Fibroblast of peridontal ligament (primary cell): ENCODE data around the gene PSME1.

Experiments used
- DNase-seq: peaks from one replicate; pipeline ENCODE4 v3.0.0-alpha.2; 2010; ENCODE audit errors: extremely low read depth

PSME1 gene

DNA sequence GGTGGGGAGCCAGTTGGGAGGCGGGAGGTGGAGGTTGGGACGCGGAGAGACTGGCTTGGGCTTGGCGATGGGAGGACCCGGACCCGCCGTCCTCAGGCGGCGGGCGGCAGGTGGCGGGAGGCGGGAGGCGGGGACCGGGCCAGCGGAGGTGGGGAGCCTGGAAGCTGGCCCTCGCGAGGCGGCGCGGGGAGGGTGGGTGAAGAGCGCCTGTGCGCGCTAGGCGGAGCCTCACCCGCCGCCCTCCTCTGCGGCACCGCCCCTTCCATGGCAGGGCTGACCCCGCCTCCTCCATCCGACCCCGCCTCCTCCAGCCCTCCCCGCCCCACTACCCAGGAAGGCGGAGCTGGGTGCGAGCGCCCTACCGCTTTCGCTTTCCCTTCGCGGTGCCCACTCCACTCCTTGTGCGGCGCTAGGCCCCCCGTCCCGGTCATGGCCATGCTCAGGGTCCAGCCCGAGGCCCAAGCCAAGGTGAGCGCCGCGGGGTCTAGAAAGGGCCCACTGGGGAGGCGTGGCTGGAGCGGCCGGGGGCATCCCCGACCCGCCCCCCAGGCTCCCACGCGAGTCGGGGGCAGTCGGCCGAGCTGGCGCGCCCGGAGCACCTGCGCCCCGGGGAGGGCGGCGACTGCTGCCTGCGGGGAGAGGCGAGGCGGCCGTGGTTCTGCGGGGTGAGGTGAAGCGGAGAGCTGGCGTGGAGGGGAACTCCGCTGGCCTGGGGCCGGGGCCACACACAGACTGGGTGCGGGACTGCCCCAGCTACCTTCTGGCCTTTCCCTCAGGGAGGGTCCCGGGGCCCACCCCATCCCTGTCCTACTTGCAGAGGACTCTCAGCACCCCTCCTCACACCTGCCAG is at the start of gene PSME1:
Gene PSME1 (plus strand): TSS at position 361 of the 850 bp plus-strand sequence. CDS start 69 bp downstream, at position 430.
- DNase-seq: peak; percentile 75

DNA sequence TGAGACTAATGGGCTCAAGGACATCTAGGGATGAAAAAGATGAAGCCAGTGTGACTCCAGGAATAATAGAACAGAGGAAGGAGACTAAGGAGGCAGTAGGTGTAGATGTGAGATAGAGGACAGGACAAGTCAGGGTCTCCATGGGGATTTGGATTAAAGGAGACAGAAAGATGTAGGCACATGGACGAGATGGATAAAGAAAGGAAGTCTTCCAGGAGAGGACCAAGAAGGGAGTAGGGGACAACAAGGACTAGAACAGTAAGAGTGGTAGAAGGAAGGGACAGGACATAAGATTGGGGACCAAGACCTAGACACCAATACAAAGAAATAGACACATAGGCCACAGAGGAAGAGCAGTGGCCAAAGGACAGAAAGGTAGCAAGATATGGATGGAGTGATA is 49.0 kb upstream of the PSME1 start:
- no peak for DNase-seq

- DNase-seq: no peak
Measured at GRCh38 chr14:24088095-24088494, 47.9 kb upstream of the PSME1 start.

GRCh38 chr14:24089890-24090289 is 46.1 kb upstream of the PSME1 start:
- no peak for DNase-seq

- DNase-seq: no peak
Measured at GRCh38 chr14:24092110-24092504, 43.9 kb upstream of the PSME1 start.

- DNase-seq: peak; percentile 52
Measured at GRCh38 chr14:24092505-24093206, 43.3 kb upstream of the PSME1 start.

GRCh38 chr14:24093207-24093900 is 42.6 kb upstream of the PSME1 start:
- no peak for DNase-seq

GRCh38 chr14:24093901-24094840 is 41.8 kb upstream of the PSME1 start, which contains the start of gene PCK2:
Gene PCK2, plus strand, starts transcription at chr14:24094311. Its CDS starts 95 bp downstream, at chr14:24094406.
- peak; percentile 81 for DNase-seq

DNA sequence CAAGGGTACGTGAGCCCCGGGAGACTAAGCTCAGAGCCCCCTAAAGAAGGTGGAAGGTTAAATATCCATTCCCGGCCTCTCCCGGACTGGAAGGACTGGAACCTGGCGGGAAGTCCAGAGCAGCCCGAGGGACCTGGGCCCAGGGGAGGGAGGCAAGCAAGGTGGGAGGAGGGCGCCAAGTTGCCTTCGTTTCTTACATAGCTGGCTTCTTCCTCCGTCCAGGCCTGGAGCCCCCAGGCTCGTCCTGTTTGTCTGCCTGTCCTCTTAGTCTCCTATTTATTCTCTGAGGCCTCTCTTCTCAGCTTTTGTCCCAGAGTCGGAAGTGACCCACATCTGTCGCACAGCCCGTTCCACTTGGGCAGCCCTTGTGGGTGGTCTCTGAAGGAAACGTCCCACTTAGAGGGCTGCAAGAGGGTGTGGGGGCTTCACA is 41.1 kb upstream of the PSME1 start:
- DNase-seq: peak; percentile 2

DNA sequence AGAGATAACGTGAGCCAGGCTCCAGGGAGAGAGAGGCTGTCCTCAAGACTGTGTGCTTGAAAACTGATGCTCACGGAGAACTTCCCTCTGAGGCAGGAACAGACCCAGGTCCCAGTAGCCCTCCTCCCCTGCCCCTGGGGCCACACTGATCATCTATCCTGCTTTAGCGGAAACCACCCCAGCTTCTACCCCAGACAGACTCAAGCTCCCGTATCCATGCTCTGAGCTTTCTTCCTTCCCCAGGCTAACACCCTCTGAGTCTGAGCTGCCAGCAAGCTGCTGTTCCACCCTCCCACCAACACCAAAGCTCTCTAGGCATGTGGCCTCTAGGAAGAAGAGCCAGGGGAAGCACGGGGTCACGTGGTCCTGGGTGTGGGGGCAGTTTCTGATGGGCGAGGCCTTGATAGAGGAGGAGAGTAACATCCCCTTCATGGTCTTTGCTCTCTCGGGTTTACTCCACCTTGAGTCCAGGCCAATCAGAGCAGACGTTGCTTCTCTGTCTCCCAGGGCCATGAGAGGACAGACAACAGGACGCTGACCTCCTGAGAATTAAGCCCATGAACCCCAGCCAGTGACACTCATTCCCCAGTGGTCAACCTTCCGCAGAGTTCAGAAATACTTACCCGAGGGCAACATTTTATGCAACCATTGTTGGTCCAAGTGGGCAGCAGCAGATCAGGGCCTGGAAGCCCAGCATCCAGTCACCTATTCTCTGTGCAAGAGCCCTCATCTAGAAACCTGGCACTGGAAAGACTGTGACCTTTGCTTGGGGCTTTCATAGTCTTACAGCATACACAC is 40.5 kb upstream of the PSME1 start:
- DNase-seq: peak; percentile 34

- DNase-seq: no peak
Measured at GRCh38 chr14:24096545-24097181, 39.3 kb upstream of the PSME1 start.

GRCh38 chr14:24098229-24098926 is 37.6 kb upstream of the PSME1 start:
- no peak for DNase-seq

DNA sequence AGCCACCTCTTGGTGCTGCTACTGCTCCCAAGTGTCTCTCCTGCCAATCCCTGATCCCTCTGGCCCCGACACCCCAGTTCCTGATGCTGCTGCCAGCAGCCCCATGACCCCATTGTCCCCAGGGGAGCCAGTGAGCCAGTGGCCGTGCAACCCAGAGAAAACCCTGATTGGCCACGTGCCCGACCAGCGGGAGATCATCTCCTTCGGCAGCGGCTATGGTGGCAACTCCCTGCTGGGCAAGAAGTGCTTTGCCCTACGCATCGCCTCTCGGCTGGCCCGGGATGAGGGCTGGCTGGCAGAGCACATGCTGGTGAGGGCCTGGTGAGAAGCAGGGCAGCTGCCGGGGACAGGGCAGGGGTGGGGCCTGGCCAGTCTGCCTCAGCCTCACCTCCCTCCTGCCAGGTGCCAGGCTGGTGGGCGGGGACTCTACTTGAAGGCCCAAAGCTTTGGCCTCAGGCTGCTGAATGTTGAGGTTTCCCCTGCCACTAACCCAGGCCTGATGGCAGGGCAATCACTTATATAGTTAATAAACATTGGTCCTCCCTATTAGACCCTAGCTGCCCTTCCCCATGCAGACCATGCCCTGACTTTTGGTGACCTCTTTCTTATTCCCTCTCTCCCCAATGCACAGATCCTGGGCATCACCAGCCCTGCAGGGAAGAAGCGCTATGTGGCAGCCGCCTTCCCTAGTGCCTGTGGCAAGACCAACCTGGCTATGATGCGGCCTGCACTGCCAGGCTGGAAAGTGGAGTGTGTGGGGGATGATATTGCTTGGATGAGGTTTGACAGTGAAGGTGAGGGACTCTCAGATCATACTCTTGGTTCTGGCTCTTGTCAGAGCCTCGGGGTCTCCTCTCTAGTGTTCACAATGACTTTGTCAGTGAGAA is 36.8 kb upstream of the PSME1 start:
- no peak for DNase-seq

DNA sequence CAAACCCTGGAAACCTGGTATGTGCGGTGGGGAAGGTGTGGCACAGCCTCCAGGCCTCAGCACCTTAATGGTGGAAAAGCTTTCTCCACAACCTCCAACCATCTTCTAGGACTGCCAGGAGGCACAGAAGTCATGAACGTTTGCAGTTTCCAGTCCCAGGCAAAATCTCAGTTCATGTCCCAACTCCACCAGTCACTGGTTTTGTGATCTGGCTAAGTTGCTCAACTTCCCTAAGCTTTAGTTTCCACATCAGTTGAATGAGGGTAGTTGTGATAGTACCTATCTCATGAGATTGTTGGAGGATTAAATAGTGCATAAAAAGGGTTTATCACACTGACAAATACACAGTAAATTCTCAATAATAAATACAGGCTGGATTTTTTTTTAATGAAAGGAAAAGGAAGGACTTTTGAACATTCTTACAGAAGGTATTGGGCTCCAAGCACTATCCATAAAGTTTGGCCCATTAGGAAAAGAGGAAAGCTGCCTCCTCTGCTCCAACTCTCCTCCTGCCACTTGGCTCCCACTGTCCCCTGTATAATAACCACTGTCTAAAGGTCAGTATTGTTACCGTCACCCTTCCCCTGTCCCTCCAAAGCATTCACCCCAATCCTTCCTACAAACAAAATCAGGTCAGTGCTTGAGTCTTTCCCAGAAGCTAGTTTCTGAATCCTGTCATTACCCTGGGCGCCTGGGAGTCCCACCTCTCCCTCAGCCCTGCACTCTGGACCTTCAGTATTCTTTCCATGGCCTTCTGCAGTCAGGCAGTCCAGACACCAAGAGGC is 35.6 kb upstream of the PSME1 start:
- no peak for DNase-seq

- no peak for DNase-seq
Measured at GRCh38 chr14:24100982-24101494, 35.0 kb upstream of the PSME1 start.

DNA sequence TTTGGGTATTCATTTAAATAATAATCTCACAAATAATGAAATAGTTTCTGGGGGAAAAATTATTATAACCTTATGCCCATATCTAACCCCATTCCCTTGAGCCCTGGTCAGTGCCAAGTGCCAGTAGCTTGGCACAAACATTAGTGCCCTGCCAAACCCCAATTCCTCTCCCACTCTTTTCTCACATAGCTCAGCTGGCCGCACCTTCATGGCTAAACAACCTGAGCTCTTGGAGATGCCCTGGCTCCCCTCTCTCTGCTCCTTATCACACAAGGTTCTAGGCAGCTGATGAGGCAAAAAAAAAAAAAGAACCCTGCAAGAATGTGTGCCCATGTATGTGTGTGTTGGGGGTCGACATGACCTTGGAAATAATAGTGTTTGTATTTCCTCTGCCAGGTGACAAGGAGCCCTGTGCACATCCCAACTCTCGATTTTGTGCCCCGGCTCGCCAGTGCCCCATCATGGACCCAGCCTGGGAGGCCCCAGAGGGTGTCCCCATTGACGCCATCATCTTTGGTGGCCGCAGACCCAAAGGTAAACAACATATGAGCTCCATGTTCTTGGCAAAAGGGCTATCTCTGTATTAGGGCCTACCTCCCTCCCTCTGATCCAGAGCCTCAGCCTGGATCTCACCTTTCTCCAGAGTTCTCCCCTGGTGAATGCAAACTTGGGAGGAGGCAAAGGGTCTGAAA is 33.5 kb upstream of the PSME1 start:
- DNase-seq: no peak

DNA sequence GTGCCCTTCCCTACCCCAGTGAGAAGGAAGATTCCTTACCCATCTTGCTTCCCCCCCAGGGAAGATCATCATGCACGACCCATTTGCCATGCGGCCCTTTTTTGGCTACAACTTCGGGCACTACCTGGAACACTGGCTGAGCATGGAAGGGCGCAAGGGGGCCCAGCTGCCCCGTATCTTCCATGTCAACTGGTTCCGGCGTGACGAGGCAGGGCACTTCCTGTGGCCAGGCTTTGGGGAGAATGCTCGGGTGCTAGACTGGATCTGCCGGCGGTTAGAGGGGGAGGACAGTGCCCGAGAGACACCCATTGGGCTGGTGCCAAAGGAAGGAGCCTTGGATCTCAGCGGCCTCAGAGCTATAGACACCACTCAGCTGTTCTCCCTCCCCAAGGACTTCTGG is 32.5 kb upstream of the PSME1 start:
- DNase-seq: no peak
